IMR-90 (cell line): ENCODE data around the gene ZNF443. TPM values are rescaled to one million over a fixed set of nuclear protein-coding genes. Genes with fewer than 3 reads are reported as not detected.

ENCODE experiments used
- ATAC-seq: fragments of 200-7000 bp; cut with Tn5 transposase; 2 replicates; pipeline ENCODE4 v1.9.1; 2020; ENCODE audit warnings: low read depth, mild to moderate bottlenecking, moderate library complexity
- BruUV-seq: library from RNA; stranded (reverse); fragments of 400-500 nt; replicated peaks from 2 replicates; lab custom pipeline; 2021; lab: Mats Ljungman, UMichigan
- CTCF ChIA-PET: fragments of 300-600 bp; formaldehyde crosslinking; extraction: SDS; loops from one replicate; lab custom pipeline; 2021; ENCODE audit warnings: antibody characterized with exemption; lab: Yijun Ruan, JAX
- POLR2A ChIA-PET: fragments of 300-600 bp; sonication (Branson Sonifier 250); formaldehyde crosslinking; loops from one replicate; lab custom pipeline; 2022; ENCODE audit warnings: antibody characterized with exemption; ENCODE audit not compliant: unreplicated experiment; lab: Charles Lee
- DNase-seq: peaks from one replicate; pipeline ENCODE4 v3.0.0; 2013
- H2AFZ ChIP-seq: replicated peaks from 2 replicates; pipeline ENCODE3; 2013; ENCODE audit warnings: low read length, mild to moderate bottlenecking; ENCODE audit not compliant: poor library complexity
- H2AK5ac ChIP-seq: 2 replicates; pipeline ENCODE4 v1.6.1; 2013; ENCODE audit warnings: low read depth, low read length, inconsistent platforms
- H2AK9ac ChIP-seq: replicated peaks from 2 replicates; pipeline ENCODE3; 2013; ENCODE audit warnings: mild to moderate bottlenecking, low read depth, low read length, moderate library complexity; ENCODE audit not compliant: poor library complexity
- H2BK120ac ChIP-seq: 2 replicates; pipeline ENCODE4 v1.6.1; 2013; ENCODE audit warnings: low read depth, low read length, inconsistent platforms
- H2BK15ac ChIP-seq: 3 replicates; pipeline ENCODE4 v1.6.1; 2013; ENCODE audit warnings: low read depth, low read length, inconsistent platforms
- H2BK20ac ChIP-seq: 2 replicates; pipeline ENCODE4 v1.6.1; 2013; ENCODE audit warnings: low read depth, mild to moderate bottlenecking, inconsistent platforms, low read length, moderate library complexity
- H2BK5ac ChIP-seq: 2 replicates; pipeline ENCODE4 v1.6.1; 2013; ENCODE audit warnings: mild to moderate bottlenecking, low read depth, low read length, inconsistent platforms; ENCODE audit not compliant: poor library complexity, severe bottlenecking
- H3K14ac ChIP-seq: replicated peaks from 2 replicates; pipeline ENCODE4 v1.6.1; 2013; ENCODE audit warnings: low read depth, low read length, inconsistent platforms
- H3K18ac ChIP-seq: 2 replicates; pipeline ENCODE4 v1.6.1; 2013; ENCODE audit warnings: low read depth, low read length, control low read depth
- H3K23ac ChIP-seq: 2 replicates; pipeline ENCODE4 v1.6.1; 2013; ENCODE audit warnings: low read depth, low read length, inconsistent platforms
- H3K27ac ChIP-seq: 2 replicates; pipeline ENCODE4 v1.5.1; 2013; ENCODE audit warnings: mild to moderate bottlenecking, control low read depth, low read length; ENCODE audit not compliant: insufficient read depth
- H3K27me3 ChIP-seq: 2 replicates; pipeline ENCODE4 v1.6.1; 2013; ENCODE audit warnings: low read length; ENCODE audit not compliant: control insufficient read depth, insufficient read depth
- H3K36me3 ChIP-seq: 2 replicates; pipeline ENCODE4 v1.6.1; 2013; ENCODE audit warnings: low read length, mixed read lengths; ENCODE audit not compliant: control insufficient read depth, insufficient read depth
- H3K4ac ChIP-seq: 2 replicates; pipeline ENCODE4 v1.6.1; 2013; ENCODE audit warnings: low read depth, low read length, inconsistent platforms
- H3K4me1 ChIP-seq: 2 replicates; pipeline ENCODE4 v1.6.1; 2013; ENCODE audit warnings: low read length, mixed read lengths; ENCODE audit not compliant: control insufficient read depth, insufficient read depth
- H3K4me2 ChIP-seq: 2 replicates; pipeline ENCODE4 v1.6.1; 2013; ENCODE audit warnings: low read depth, mild to moderate bottlenecking, control low read depth, low read length, moderate library complexity
- H3K4me3 ChIP-seq: 2 replicates; pipeline ENCODE4 v1.5.1; 2013; ENCODE audit warnings: low read depth, mild to moderate bottlenecking, control low read depth, low read length, moderate library complexity; ENCODE audit not compliant: insufficient read depth
- H3K56ac ChIP-seq: 2 replicates; pipeline ENCODE4 v1.6.1; 2013; ENCODE audit warnings: low read length, inconsistent platforms; ENCODE audit not compliant: insufficient read depth; ENCODE audit errors: extremely low read depth
- H3K79me1 ChIP-seq, 2 experiments: 2 replicates each; pipeline ENCODE4 v1.6.1; 2013; ENCODE audit warnings: low read length in 2 of 2, inconsistent platforms in 1 of 2, low read depth in 1 of 2
- H3K9ac ChIP-seq: 2 replicates; pipeline ENCODE4 v1.6.1; 2013; ENCODE audit warnings: low read depth, low read length, control low read depth
- H3K9me1 ChIP-seq: 2 replicates; pipeline ENCODE4 v1.6.1; 2013; ENCODE audit warnings: low read length, inconsistent platforms; ENCODE audit not compliant: insufficient read depth
- H3K9me3 ChIP-seq: 2 replicates; pipeline ENCODE4 v1.6.1; 2013; ENCODE audit warnings: low read length; ENCODE audit not compliant: control insufficient read depth, insufficient read depth
- H4K20me1 ChIP-seq: 2 replicates; pipeline ENCODE4 v1.6.1; 2013; ENCODE audit warnings: low read length, inconsistent platforms; ENCODE audit not compliant: insufficient read depth
- H4K5ac ChIP-seq: 2 replicates; pipeline ENCODE4 v1.6.1; 2013; ENCODE audit warnings: mild to moderate bottlenecking, low read depth, low read length, control low read depth
- H4K8ac ChIP-seq, 2 experiments: 2 replicates each; pipeline ENCODE4 v1.6.1; 2013; ENCODE audit warnings: low read depth in 2 of 2, low read length in 2 of 2, control low read depth in 1 of 2, inconsistent platforms in 1 of 2
- H4K91ac ChIP-seq: 2 replicates; pipeline ENCODE4 v1.6.1; 2013; ENCODE audit warnings: low read depth, low read length, inconsistent platforms; ENCODE audit not compliant: insufficient read depth
- BHLHE40 ChIP-seq: fragments of 150-350 bp; IDR thresholded peaks from 2 replicates; pipeline ENCODE4 v1.6.1; 2016; ENCODE audit warnings: mild to moderate bottlenecking, low read depth, low read length
- CEBPB ChIP-seq: IDR thresholded peaks from 2 replicates; pipeline ENCODE4 v1.6.1; 2012; ENCODE audit warnings: low read depth, low read length, improper control_type of control experiment
- CHD1 ChIP-seq: IDR thresholded peaks from 2 replicates; pipeline ENCODE4 v1.6.1; 2012; ENCODE audit warnings: low read depth, low read length, improper control_type of control experiment
- FOS ChIP-seq: fragments of 150-350 bp; IDR thresholded peaks from 2 replicates; pipeline ENCODE4 v1.6.1; 2016; ENCODE audit warnings: low read depth, low read length
- MAFK ChIP-seq: IDR thresholded peaks from 2 replicates; pipeline ENCODE4 v1.6.1; 2012; ENCODE audit warnings: low read depth, low read length, improper control_type of control experiment
- MAZ ChIP-seq: IDR thresholded peaks from 2 replicates; pipeline ENCODE4 v1.6.1; 2012; ENCODE audit warnings: low read depth, mild to moderate bottlenecking, low read length, improper control_type of control experiment, moderate library complexity, borderline replicate concordance
- MXI1 ChIP-seq: IDR thresholded peaks from 2 replicates; pipeline ENCODE4 v1.6.1; 2012; ENCODE audit warnings: low read depth, mild to moderate bottlenecking, low read length, moderate library complexity, borderline replicate concordance
- NFE2L2 ChIP-seq: fragments of 150-350 bp; IDR thresholded peaks from 2 replicates; pipeline ENCODE4 v1.6.1; 2016; ENCODE audit warnings: low read depth, mild to moderate bottlenecking, low read length
- POLR2A ChIP-seq: IDR thresholded peaks from 2 replicates; pipeline ENCODE4 v1.6.1; 2012; ENCODE audit warnings: mild to moderate bottlenecking, low read depth, low read length
- RAD21 ChIP-seq: IDR thresholded peaks from 2 replicates; pipeline ENCODE4 v1.6.1; 2012; ENCODE audit warnings: low read length, improper control_type of control experiment
- RCOR1 ChIP-seq: IDR thresholded peaks from 2 replicates; pipeline ENCODE4 v1.6.1; 2012; ENCODE audit warnings: mild to moderate bottlenecking, low read length, improper control_type of control experiment; ENCODE audit not compliant: insufficient replicate concordance
- RFX5 ChIP-seq: IDR thresholded peaks from 2 replicates; pipeline ENCODE4 v1.8.0; 2012; ENCODE audit warnings: low read depth, mild to moderate bottlenecking, low read length, moderate library complexity
- WGBS, 2 experiments: methylation state at CpG; one replicate each; pipeline versions ENCODE4 v1.1.5 to v1.1.7; 2013; ENCODE audit warnings: missing lambda C conversion rate in 2 of 2; ENCODE audit not compliant: insufficient read length in 1 of 2; ENCODE audit errors: extremely low coverage in 2 of 2; 5-methylcytosine and 5-hydroxymethylcytosine counted together
- dilution Hi-C: fragments of 300-500 bp; cut with HindIII; formaldehyde crosslinking; loops from one replicate; pipeline ENCODE4 v1.14.3; 2018; ENCODE audit warnings: low sequenced_read_pairs; ENCODE audit not compliant: unreplicated experiment
- in situ Hi-C: fragments of 300-500 bp; cut with MboI; formaldehyde crosslinking; loops from 3 replicates; pipeline ENCODE4 v1.14.3; 2019; ENCODE audit warnings: low sequenced_read_pairs, inconsistent platforms, mixed read lengths
- intact Hi-C: fragments of 100-400 bp; cut with micrococcal nuclease; formaldehyde crosslinking; loops from 2 replicates; pipeline ENCODE4 v1.10.0; 2022
- polyA plus RNA-seq, 3 experiments: library from polyadenylated mRNA; depleted of rRNA; stranded (reverse); fragments of >200 nt; gene quantifications; 2 replicates each; pipeline ENCODE4 v1.2.3, GENCODE V29; 2012; ENCODE audit warnings: low replicate concordance in 1 of 3
- total RNA-seq: library from RNA; depleted of rRNA; stranded (reverse); fragments of >200 nt; gene quantifications from 2 replicates; pipeline ENCODE4 v1.2.3, GENCODE V29; 2012
- TF ChIP-seq, protein P1 (sequence below): fragments of 150-350 bp; IDR thresholded peaks from 2 replicates; pipeline ENCODE4 v1.6.1; 2017; ENCODE audit warnings: mild to moderate bottlenecking, antibody characterized with exemption, low read length, low read depth
- TF ChIP-seq, protein P2 (sequence below): fragments of 150-350 bp; IDR thresholded peaks from 2 replicates; pipeline ENCODE4 v1.6.1; 2016; ENCODE audit warnings: low read depth, mild to moderate bottlenecking, low read length, moderate library complexity, borderline replicate concordance
- TF ChIP-seq, protein P3 (sequence below): conservative IDR thresholded peaks from 2 replicates; pipeline ENCODE4 v1.5.1; 2012; ENCODE audit warnings: mild to moderate bottlenecking, low read depth, low read length, improper control_type of control experiment

Gene ZNF443
- total and polyA plus RNA-seq, 2 of the 4 experiments (the other 2 are of a cell fraction): 0.79 to 3.2 TPM

DNA sequence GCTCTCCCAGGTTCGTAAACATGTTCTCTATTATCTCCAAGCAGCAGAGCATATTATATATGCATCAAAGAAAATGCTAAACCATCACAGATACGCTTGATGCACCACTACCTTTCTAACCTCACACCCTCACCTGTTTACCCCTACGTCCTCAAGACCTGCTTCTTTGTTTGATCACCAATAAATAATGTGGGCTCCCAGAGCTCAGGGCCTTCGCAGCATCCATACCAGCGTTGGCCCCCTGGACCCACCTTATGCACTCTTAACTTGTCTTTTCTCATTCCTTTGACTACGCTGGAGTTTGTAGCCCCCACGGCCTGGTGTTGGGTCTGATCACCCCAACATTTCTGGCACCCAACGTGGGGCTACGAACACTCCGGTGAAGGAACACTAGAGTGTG is 10.0 kb upstream of the ZNF443 start:
- H2AK9ac ChIP-seq: no peak overlapping the region
- POLR2A ChIA-PET: no interaction called here
- no peak overlapping the region for H4K8ac ChIP-seq
- no peak overlapping the region for H2BK15ac ChIP-seq
- H4K91ac ChIP-seq: no peak overlapping the region
- no peak overlapping the region for H3K27ac ChIP-seq
- H3K79me1 ChIP-seq: no peaks in the 10 kb centered on the region
- no peak overlapping the region for H2BK5ac ChIP-seq
- H3K4me3 ChIP-seq: no peak overlapping the region
- H3K9ac ChIP-seq: no peak overlapping the region
- H3K27me3 ChIP-seq: no peaks in the 10 kb centered on the region
- H3K14ac ChIP-seq: no peak overlapping the region
- TF ChIP-seq MAZ: no peak
- no peak for TF ChIP-seq RAD21
- TF ChIP-seq RFX5: no peak
- no peak for TF ChIP-seq RCOR1
- TF ChIP-seq MAFK: no peak
- no peak for TF ChIP-seq FOS
- TF ChIP-seq, protein P1, sequence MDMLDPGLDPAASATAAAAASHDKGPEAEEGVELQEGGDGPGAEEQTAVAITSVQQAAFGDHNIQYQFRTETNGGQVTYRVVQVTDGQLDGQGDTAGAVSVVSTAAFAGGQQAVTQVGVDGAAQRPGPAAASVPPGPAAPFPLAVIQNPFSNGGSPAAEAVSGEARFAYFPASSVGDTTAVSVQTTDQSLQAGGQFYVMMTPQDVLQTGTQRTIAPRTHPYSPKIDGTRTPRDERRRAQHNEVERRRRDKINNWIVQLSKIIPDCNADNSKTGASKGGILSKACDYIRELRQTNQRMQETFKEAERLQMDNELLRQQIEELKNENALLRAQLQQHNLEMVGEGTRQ: no peak
- TF ChIP-seq POLR2A: no peak
- no peak for TF ChIP-seq BHLHE40
- no peak for TF ChIP-seq CEBPB
- TF ChIP-seq, protein P2, sequence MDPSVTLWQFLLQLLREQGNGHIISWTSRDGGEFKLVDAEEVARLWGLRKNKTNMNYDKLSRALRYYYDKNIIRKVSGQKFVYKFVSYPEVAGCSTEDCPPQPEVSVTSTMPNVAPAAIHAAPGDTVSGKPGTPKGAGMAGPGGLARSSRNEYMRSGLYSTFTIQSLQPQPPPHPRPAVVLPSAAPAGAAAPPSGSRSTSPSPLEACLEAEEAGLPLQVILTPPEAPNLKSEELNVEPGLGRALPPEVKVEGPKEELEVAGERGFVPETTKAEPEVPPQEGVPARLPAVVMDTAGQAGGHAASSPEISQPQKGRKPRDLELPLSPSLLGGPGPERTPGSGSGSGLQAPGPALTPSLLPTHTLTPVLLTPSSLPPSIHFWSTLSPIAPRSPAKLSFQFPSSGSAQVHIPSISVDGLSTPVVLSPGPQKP: no peak
- TF ChIP-seq NFE2L2: no peak
- TF ChIP-seq CHD1: no peak
- TF ChIP-seq, protein P3, sequence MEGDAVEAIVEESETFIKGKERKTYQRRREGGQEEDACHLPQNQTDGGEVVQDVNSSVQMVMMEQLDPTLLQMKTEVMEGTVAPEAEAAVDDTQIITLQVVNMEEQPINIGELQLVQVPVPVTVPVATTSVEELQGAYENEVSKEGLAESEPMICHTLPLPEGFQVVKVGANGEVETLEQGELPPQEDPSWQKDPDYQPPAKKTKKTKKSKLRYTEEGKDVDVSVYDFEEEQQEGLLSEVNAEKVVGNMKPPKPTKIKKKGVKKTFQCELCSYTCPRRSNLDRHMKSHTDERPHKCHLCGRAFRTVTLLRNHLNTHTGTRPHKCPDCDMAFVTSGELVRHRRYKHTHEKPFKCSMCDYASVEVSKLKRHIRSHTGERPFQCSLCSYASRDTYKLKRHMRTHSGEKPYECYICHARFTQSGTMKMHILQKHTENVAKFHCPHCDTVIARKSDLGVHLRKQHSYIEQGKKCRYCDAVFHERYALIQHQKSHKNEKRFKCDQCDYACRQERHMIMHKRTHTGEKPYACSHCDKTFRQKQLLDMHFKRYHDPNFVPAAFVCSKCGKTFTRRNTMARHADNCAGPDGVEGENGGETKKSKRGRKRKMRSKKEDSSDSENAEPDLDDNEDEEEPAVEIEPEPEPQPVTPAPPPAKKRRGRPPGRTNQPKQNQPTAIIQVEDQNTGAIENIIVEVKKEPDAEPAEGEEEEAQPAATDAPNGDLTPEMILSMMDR: no peak
- no peak for TF ChIP-seq MXI1
- no peaks in the 10 kb centered on the region for H3K9me1 ChIP-seq
- no peak overlapping the region for H2AFZ ChIP-seq
- H3K4me1 ChIP-seq: no peaks in the 10 kb centered on the region
- 90% methylated on average over 2 of the region's 10 CpGs; no CpG with 5 or more reads in 1 of the 2 experiments for WGBS, 2 experiments
- dilution Hi-C loops: no loop called here
- no peak overlapping the region for H2AK5ac ChIP-seq
- H3K4me2 ChIP-seq: no peak overlapping the region
- no peak overlapping the region for H4K5ac ChIP-seq
- H3K4ac ChIP-seq: no peak overlapping the region
- no peak for DNase-seq
- H2BK120ac ChIP-seq: no peak overlapping the region
- H3K36me3 ChIP-seq: no peaks in the 10 kb centered on the region
- H4K20me1 ChIP-seq: no peaks in the 10 kb centered on the region
- in situ Hi-C loops: no loop called here
- H2BK20ac ChIP-seq: no peak overlapping the region
- CTCF ChIA-PET: interaction anchor here (0.6 kb wide), 1 partner anchor 53 kb away, joined by 3 read pairs; no protein-coding TSS in a partner anchor
- H3K56ac ChIP-seq: no peak overlapping the region
- H3K23ac ChIP-seq: no peak overlapping the region
- ATAC-seq: no peak
- H3K9me3 ChIP-seq: peaks cover 42% of the 10 kb centered on the region
- intact Hi-C loops: no loop called here
- no peak overlapping the region for H3K18ac ChIP-seq
- BruUV-seq: no TSS peak
